GM10847 (cell line): ENCODE measurements around the gene DCUN1D2.

Experiments
- POLR2A ChIP-seq: IDR thresholded peaks from 2 replicates; pipeline ENCODE4 v1.6.1; 2011; ENCODE audit not compliant: insufficient read length; ENCODE audit errors: extremely low read depth

DCUN1D2 gene

DNA sequence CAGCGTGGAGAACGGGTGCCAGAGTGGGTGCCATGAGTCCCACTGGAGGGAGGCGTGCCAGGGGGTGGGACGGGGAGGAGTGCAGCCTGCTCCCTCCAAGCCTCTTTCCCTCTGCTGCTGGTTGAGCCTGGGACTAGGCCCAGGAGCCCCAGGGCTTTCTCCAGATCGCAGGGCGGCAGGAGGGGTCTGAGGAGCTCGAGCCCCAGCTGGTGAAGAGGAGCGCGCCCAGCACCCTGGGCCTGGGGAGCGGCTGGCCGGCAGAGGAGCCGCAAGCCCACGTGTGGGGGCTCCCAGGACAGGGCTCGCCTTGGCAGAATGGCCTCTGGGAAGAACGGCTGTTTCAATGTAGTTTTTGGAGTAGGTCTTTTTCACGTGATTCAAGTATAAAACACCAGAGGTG lies 12.2 kb upstream of the DCUN1D2 start:
- TF ChIP-seq POLR2A: no peak

GRCh38 chr13:113500530-113501265 lies 10.2 kb upstream of the DCUN1D2 start:
- TF ChIP-seq POLR2A: no peak

GRCh38 chr13:113499936-113500335 lies 9.4 kb upstream of the DCUN1D2 start:
- no peak for TF ChIP-seq POLR2A

DNA sequence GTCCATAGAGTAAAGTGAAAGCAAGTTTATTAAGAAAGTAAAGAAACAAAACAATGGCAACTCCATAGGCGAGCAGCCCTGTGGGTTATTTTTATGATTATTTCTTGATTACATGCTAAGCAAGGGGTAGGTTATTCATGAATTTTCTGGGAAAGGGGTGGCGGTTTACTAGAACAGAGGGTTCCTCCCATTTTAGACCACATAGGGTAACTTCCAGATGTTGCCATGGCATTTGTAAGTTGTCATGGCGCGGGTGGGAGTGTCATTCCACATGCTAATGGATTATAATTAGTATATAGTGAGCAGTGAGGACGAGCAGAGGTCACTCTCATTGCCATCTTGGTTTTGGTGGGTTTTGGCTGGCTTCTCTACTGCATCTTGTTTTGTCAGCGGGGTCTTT lies 8.4 kb upstream of the DCUN1D2 start:
- TF ChIP-seq POLR2A: no peak

GRCh38 chr13:113497217-113497616 lies 6.7 kb upstream of the DCUN1D2 start:
- TF ChIP-seq POLR2A: no peak

DNA sequence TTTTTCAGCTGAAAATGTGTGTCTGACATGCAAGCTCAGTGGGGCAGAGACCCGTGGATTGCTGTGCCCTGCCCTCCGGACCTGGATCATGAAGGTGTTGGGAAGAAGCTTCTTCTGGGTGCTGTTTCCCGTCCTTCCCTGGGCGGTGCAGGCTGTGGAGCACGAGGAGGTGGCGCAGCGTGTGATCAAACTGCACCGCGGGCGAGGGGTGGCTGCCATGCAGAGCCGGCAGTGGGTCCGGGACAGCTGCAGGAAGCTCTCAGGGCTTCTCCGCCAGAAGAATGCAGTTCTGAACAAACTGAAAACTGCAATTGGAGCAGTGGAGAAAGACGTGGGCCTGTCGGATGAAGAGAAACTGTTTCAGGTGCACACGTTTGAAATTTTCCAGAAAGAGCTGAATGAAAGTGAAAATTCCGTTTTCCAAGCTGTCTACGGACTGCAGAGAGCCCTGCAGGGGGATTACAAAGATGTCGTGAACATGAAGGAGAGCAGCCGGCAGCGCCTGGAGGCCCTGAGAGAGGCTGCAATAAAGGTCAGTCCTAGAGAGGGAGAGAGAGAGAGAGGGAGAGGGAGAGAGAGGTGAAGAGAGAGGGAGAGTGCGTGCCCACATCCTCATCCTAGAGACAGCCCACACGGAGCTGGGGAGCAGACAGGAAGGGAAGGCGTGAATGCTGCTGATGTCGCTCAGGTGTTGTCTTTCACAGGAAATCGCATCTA lies 5.1 kb upstream of the DCUN1D2 start:
- no peak for TF ChIP-seq POLR2A

- no peak for TF ChIP-seq POLR2A
These were observed 2.9 kb upstream of the DCUN1D2 start for GRCh38 chr13:113493315-113493951.

DNA sequence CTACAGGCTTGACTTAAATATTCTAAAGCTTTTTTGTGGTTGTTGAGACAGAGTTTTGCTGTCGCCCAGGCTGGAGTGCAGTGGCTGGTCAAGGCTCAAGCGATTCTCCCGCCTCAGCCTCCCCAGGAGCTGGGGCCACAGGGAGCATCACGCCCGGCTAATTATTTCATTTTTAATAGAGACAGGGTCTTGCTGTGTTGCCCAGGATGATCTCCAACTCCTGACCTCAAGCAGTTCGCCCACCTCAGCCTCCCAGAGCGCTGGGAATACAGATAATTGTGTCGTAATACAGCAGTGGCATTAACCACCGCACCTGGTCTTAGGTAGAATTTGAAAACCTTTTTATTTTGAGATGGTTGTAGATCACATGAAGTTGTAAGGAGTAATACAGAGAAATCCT lies 1.5 kb upstream of the DCUN1D2 start:
- no peak for TF ChIP-seq POLR2A

DNA sequence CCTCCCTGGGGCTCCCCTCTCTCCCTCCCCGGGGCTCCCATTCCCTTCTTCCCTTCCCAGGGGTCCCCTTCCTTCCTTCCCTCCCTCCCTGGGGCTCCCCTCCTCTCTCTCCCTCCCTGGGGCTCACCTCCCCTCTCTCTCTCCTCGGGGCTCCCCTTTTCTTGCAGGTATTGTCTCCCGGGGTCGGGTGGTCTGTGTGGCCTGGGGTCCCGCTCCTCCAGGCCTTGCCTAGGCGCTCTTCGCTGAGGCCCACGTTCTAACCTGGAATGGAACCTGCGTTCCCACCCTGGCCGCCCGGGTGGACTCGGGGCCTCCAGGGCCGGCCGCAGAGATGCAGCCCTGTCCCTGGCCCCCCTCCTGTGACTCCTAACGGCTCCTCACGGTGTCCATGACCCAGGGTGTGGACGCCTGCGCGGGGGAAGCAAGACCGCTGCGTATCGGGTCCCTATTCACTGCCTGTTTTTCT lies 940 bp upstream of the DCUN1D2 start:
- no peak for TF ChIP-seq POLR2A

GRCh38 chr13:113489549-113490495 lies 689 bp downstream of the DCUN1D2 start:
- TF ChIP-seq POLR2A: no peak

- no peak for TF ChIP-seq POLR2A
These were observed 1.4 kb downstream of the DCUN1D2 start for GRCh38 chr13:113489171-113489548.

- no peak for TF ChIP-seq POLR2A
These were observed 2.2 kb downstream of the DCUN1D2 start for GRCh38 chr13:113488283-113488682.

DNA sequence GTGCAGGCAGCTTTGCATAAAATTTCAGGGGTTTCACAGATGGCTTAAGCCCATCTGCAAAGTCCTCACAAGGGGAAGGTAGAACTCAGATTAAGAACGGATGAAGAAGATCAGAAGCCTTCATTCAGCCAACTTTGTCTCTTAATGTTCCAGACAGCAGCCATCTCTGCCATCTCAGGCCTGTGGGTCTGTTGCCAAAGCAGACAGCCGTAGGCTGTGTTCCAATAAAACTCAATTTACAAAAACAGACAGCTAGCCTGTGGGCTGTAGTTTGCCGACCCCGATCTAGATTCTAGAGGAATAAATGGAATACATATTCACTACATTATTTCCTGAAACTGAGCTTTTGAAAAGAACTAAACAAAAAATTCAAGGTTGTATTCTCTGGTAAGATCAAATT lies 3.8 kb downstream of the DCUN1D2 start:
- no peak for TF ChIP-seq POLR2A

- TF ChIP-seq POLR2A: no peak
These were observed 5.0 kb downstream of the DCUN1D2 start for GRCh38 chr13:113485545-113485944.
